NCI-H774 (cell line): ENCODE measurements around the gene PRDM15.

Source experiments
- DNase-seq: peaks from one replicate; lab custom pipeline; 2025; lab: John Stamatoyannopoulos, UW

PRDM15 gene

GRCh38 chr21:41839387-41840000 is 39.6 kb downstream of the PRDM15 start:
- no peak for DNase-seq

- no peak for DNase-seq
These were observed 41.3 kb downstream of the PRDM15 start for GRCh38 chr21:41837756-41838297.

- DNase-seq: no peak
These were observed 42.8 kb downstream of the PRDM15 start for GRCh38 chr21:41836166-41837015.

- DNase-seq: no peak
These were observed 43.4 kb downstream of the PRDM15 start for GRCh38 chr21:41835711-41836154.

- no peak for DNase-seq
These were observed 44.0 kb downstream of the PRDM15 start for GRCh38 chr21:41834926-41835663.

GRCh38 chr21:41834252-41834925 is 44.8 kb downstream of the PRDM15 start:
- no peak for DNase-seq

GRCh38 chr21:41833497-41834115 is 45.5 kb downstream of the PRDM15 start:
- no peak for DNase-seq

GRCh38 chr21:41832596-41833496 is 46.3 kb downstream of the PRDM15 start:
- no peak for DNase-seq

GRCh38 chr21:41831866-41832595 is 47.1 kb downstream of the PRDM15 start:
- no peak for DNase-seq

- no peak for DNase-seq
These were observed 47.7 kb downstream of the PRDM15 start for GRCh38 chr21:41831453-41831831.

- no peak for DNase-seq
These were observed 48.2 kb downstream of the PRDM15 start for GRCh38 chr21:41830764-41831452.

- DNase-seq: no peak
These were observed 48.9 kb downstream of the PRDM15 start for GRCh38 chr21:41830145-41830707.

GRCh38 chr21:41828884-41829360 is 50.2 kb downstream of the PRDM15 start:
- no peak for DNase-seq

- no peak for DNase-seq
These were observed 50.9 kb downstream of the PRDM15 start for GRCh38 chr21:41827951-41828883.

GRCh38 chr21:41825881-41826280 is 53.3 kb downstream of the PRDM15 start:
- no peak for DNase-seq

GRCh38 chr21:41825216-41825615 is 53.9 kb downstream of the PRDM15 start:
- DNase-seq: no peak

- DNase-seq: no peak
These were observed 54.5 kb downstream of the PRDM15 start for GRCh38 chr21:41824466-41825207.
